ENCODE results near the gene MT4.

MT4 gene

GRCh38 chr16:56610017-56610608 is 45.2 kb downstream of the MT4 start:
- no peak overlapping the region for H3K27ac ChIP-seq (ENCODE audit: low read depth, low read length)
- no peaks in the 10 kb centered on the region for H3K9me2 ChIP-seq (replicated peaks; ENCODE audit: insufficient read depth, low read length)
- no peak overlapping the region for H2AFZ ChIP-seq (ENCODE audit: low read depth, low read length, severe bottlenecking)
- H3F3A ChIP-seq (ENCODE audit: insufficient read depth): no peaks in the 10 kb centered on the region
- H3K27me3 ChIP-seq (ENCODE audit: low read length): no peaks in the 10 kb centered on the region
- no peaks in the 10 kb centered on the region for H3K36me3 ChIP-seq (ENCODE audit: low read length)
- no peaks in the 10 kb centered on the region for H4K20me1 ChIP-seq (ENCODE audit: low read depth, low read length)
- no peak overlapping the region for H3K4me3 ChIP-seq (ENCODE audit: insufficient read depth, low read length, poor library complexity, severe bottlenecking)
- H3K79me2 ChIP-seq (ENCODE audit: insufficient read depth, low read length): no peaks in the 10 kb centered on the region
- H3K4me2 ChIP-seq (ENCODE audit: low read depth, low read length, poor library complexity, severe bottlenecking): peak overlapping the region; percentile 75
- no peak overlapping the region for H3K9ac ChIP-seq (ENCODE audit: low read length)
- no peaks in the 10 kb centered on the region for H3K9me3 ChIP-seq (ENCODE audit: insufficient read depth, low read length)
- TF ChIP-seq CTCF (IDR thresholded peaks at IDR 0.05; ENCODE audit: insufficient read depth, low read length, poor library complexity, severe bottlenecking) (no peak), EZH2phosphoT487 (conservative IDR thresholded peaks at IDR 0.05; ENCODE audit: low read length) (no peak)

DNA sequence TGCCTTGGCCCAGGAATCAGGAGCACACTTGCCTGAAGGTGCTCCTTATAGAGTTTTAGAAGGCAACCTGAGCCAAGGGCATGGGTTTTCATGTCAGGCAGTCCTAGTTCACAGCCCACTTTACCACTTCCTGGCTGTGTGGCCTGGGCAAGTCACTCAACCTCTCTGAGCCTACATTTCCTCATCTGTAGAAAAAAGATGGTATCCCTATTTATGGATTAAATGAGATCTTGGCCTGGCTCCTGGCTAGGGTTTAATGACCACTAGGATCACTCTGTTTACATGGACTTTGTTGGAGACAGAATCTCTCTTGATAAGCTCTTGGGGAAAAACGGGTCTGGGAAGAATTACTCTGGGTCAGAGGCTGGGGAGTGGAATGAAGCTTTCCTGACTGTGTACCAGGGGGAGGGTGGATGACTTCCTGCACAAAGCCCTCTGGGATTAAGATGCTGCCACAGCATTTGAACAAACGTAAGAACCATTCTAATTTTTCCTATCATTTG is 45.8 kb downstream of the MT4 start:
- Histone ChIP-seq H4K20me1 (ENCODE audit: low read depth, low read length) (no peaks in the 10 kb centered on the region), H2AFZ (ENCODE audit: low read depth, low read length, severe bottlenecking) (no peak overlapping the region), H3K36me3 (ENCODE audit: low read length) (no peaks in the 10 kb centered on the region), H3K9me2 (replicated peaks; ENCODE audit: insufficient read depth, low read length) (no peaks in the 10 kb centered on the region), H3K4me2 (ENCODE audit: low read depth, low read length, poor library complexity, severe bottlenecking) (no peak overlapping the region), H3K79me2 (ENCODE audit: insufficient read depth, low read length) (no peaks in the 10 kb centered on the region), H3K4me3 (ENCODE audit: insufficient read depth, low read length, poor library complexity, severe bottlenecking) (no peak overlapping the region), H3K9ac (ENCODE audit: low read length) (no peak overlapping the region), H3K27me3 (ENCODE audit: low read length) (no peaks in the 10 kb centered on the region), H3K27ac (ENCODE audit: low read depth, low read length) (no peak overlapping the region), H3F3A (ENCODE audit: insufficient read depth) (no peaks in the 10 kb centered on the region), H3K9me3 (ENCODE audit: insufficient read depth, low read length) (no peaks in the 10 kb centered on the region)
- TF ChIP-seq EZH2phosphoT487 (conservative IDR thresholded peaks at IDR 0.05; ENCODE audit: low read length) (no peak), CTCF (IDR thresholded peaks at IDR 0.05; ENCODE audit: insufficient read depth, low read length, poor library complexity, severe bottlenecking) (no peak)

- Histone ChIP-seq H3K9ac (ENCODE audit: low read length) (no peak overlapping the region), H3K36me3 (ENCODE audit: low read length) (no peaks in the 10 kb centered on the region), H3K27ac (ENCODE audit: low read depth, low read length) (no peak overlapping the region), H3K79me2 (ENCODE audit: insufficient read depth, low read length) (no peaks in the 10 kb centered on the region), H3K9me3 (ENCODE audit: insufficient read depth, low read length) (no peaks in the 10 kb centered on the region), H3K9me2 (replicated peaks; ENCODE audit: insufficient read depth, low read length) (no peaks in the 10 kb centered on the region), H4K20me1 (ENCODE audit: low read depth, low read length) (no peaks in the 10 kb centered on the region), H3F3A (ENCODE audit: insufficient read depth) (no peaks in the 10 kb centered on the region), H3K4me2 (ENCODE audit: low read depth, low read length, poor library complexity, severe bottlenecking) (no peak overlapping the region), H2AFZ (ENCODE audit: low read depth, low read length, severe bottlenecking) (no peak overlapping the region), H3K4me3 (ENCODE audit: insufficient read depth, low read length, poor library complexity, severe bottlenecking) (no peak overlapping the region), H3K27me3 (ENCODE audit: low read length) (no peaks in the 10 kb centered on the region)
- TF ChIP-seq EZH2phosphoT487 (conservative IDR thresholded peaks at IDR 0.05; ENCODE audit: low read length) (no peak), CTCF (IDR thresholded peaks at IDR 0.05; ENCODE audit: insufficient read depth, low read length, poor library complexity, severe bottlenecking) (no peak)
Measured at GRCh38 chr16:56611281-56611833, 46.5 kb downstream of the MT4 start.
